ENCODE data around the gene KY. TPM values are rescaled to one million over a fixed set of nuclear protein-coding genes. Genes with fewer than 3 reads are reported as not detected.

KY gene
- total RNA-seq, 2 donors from 2014 or later: 1.4 to 1.7 TPM

DNA sequence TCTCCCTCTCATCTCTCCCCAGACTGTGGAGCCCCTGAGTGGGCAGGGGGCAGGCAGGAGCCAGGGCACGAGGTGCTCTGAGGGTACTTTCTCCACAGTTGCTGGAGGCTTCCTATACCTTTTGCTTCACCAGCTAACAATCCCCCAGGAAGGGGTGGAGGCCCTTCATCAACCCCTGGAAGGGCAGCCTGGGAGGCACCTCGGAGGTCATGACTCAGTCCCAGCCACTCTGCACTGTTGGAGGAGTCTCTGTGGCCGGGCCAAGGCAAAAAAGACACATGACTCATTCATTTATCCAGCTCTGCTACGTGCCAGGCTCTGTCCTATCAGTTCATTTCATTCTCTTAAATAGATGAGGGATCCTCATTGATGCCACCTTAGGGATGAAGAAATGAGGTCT lies 15.6 kb upstream of the KY start:
- TF ChIP-seq, protein P1, sequence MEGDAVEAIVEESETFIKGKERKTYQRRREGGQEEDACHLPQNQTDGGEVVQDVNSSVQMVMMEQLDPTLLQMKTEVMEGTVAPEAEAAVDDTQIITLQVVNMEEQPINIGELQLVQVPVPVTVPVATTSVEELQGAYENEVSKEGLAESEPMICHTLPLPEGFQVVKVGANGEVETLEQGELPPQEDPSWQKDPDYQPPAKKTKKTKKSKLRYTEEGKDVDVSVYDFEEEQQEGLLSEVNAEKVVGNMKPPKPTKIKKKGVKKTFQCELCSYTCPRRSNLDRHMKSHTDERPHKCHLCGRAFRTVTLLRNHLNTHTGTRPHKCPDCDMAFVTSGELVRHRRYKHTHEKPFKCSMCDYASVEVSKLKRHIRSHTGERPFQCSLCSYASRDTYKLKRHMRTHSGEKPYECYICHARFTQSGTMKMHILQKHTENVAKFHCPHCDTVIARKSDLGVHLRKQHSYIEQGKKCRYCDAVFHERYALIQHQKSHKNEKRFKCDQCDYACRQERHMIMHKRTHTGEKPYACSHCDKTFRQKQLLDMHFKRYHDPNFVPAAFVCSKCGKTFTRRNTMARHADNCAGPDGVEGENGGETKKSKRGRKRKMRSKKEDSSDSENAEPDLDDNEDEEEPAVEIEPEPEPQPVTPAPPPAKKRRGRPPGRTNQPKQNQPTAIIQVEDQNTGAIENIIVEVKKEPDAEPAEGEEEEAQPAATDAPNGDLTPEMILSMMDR (IDR thresholded peaks at IDR 0.05): no peak
- TF ChIP-seq POLR2A (IDR thresholded peaks at IDR 0.05): no peak
- no peak for TF ChIP-seq POLR2AphosphoS5 (IDR thresholded peaks at IDR 0.05)
- H3K27ac ChIP-seq: no peak overlapping the region
- intact Hi-C loops (cut with DNase I): no loop called here
- 77% methylated on average over 4 of the region's 4 CpGs for WGBS
- H3K4me3 ChIP-seq: no peak overlapping the region
- DNase-seq (ENCODE audit: low spot score): no peak
- H3K36me3 ChIP-seq: no peaks in the 10 kb centered on the region
- no peaks in the 10 kb centered on the region for H3K27me3 ChIP-seq (replicated peaks; ENCODE audit: insufficient read depth)
- no peaks in the 10 kb centered on the region for H3K9me3 ChIP-seq
- H3K4me1 ChIP-seq (replicated peaks): no peaks in the 10 kb centered on the region

DNA sequence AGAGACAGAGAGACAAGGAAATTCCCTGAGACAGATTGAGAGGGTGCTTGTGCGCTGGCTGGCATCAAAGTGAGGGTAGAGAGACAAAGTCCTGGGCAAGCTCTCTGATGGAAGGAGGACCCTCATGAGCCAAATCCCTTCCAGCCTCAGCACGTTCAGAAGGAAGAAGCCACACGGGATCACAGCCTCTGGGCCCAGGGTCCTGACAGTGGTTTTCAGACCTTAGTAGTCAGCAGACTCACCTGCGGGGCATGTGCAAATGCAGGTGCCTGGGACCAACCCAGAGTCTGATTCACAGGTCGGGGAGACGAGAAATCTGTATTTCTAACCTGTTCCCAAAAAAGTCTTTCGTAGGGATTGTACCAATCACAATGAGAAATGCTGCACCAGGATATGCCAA lies 15.2 kb upstream of the KY start:
- WGBS: 83% methylated on average over 7 of the region's 7 CpGs

DNA sequence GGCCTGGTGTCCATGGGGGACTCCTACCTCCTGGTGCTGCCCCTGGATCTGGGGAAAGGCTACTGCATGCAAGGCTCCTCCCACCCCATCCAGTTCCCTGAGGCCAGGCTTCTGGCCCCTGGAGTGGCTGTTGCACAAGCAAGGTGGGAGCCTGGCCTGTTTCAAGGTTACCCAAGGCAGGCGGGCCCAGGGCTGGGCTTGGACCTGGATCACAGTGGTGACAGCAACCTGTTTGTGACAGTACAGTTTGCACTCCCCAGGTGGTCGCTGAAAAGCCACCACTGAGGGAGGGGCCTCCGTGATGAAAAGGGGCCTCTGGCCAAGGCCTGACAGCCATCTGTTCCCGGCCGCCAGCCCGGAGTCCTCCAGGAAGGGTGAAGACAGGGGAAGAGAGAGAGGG lies 14.4 kb upstream of the KY start:
- TF ChIP-seq POLR2AphosphoS5 (IDR thresholded peaks at IDR 0.05): no peak
- TF ChIP-seq, protein P1 (IDR thresholded peaks at IDR 0.05): no peak
- TF ChIP-seq POLR2A (IDR thresholded peaks at IDR 0.05): no peak
- intact Hi-C loops (cut with DNase I): no loop called here
- no peak for DNase-seq (ENCODE audit: low spot score)
- H3K9me3 ChIP-seq: no peaks in the 10 kb centered on the region
- H3K36me3 ChIP-seq: no peaks in the 10 kb centered on the region
- no peak overlapping the region for H3K27ac ChIP-seq
- no peaks in the 10 kb centered on the region for H3K27me3 ChIP-seq (replicated peaks; ENCODE audit: insufficient read depth)
- H3K4me3 ChIP-seq: no peak overlapping the region
- H3K4me1 ChIP-seq (replicated peaks): no peaks in the 10 kb centered on the region
- 56% methylated on average over 6 of the region's 6 CpGs for WGBS

More for the DNA sequence above, 15.2 kb upstream of the KY start:
- no peaks in the 10 kb centered on the region for H3K27me3 ChIP-seq (replicated peaks; ENCODE audit: insufficient read depth)
- no peak overlapping the region for H3K27ac ChIP-seq
- TF ChIP-seq POLR2A (IDR thresholded peaks at IDR 0.05) (no peak), POLR2AphosphoS5 (IDR thresholded peaks at IDR 0.05) (no peak)
- TF ChIP-seq, protein P1 (IDR thresholded peaks at IDR 0.05): no peak
- H3K9me3 ChIP-seq: no peaks in the 10 kb centered on the region
- H3K36me3 ChIP-seq: no peaks in the 10 kb centered on the region
- intact Hi-C loops (cut with DNase I): no loop called here
- no peak for DNase-seq (ENCODE audit: low spot score)
- no peaks in the 10 kb centered on the region for H3K4me1 ChIP-seq (replicated peaks)
- no peak overlapping the region for H3K4me3 ChIP-seq

DNA sequence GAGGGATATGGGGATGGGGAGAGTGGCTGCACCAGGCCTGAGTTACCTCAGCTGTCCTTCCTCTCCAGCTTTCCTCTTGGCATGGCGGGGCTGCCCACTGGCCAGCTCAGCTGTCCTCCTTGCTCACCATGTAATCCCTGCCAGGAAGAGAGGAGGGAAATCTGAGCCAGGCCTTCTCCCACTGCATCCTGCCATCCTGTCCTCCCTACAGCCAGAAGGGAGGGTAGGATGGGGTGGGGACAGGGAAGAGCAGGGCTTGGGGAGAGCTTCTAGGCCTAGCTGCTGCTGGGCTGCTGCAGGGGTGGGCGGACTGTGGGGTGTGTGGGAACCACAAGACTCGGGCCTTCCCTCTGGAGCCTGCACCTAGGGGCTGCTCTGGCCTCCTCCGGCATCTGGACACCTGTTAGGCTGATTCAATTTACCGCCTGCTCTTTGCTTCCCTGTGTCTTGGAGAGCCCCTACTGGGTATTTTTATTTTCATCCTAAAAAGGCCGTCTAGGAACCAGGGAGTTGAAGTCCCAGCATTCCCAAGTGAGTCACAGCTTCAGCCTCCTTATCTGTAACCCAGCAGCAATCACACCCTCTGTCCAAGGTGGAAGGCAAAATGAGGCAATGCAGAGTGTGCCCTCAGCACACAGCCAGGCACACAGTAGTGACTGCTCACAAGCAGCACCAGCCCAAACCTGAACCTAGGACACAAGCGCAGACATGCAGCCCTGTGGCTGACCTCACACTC lies 13.1 kb upstream of the KY start:
- H3K4me3 ChIP-seq: no peak overlapping the region
- H3K27me3 ChIP-seq (replicated peaks; ENCODE audit: insufficient read depth): no peaks in the 10 kb centered on the region
- H3K36me3 ChIP-seq: no peaks in the 10 kb centered on the region
- intact Hi-C loops (cut with DNase I): no loop called here
- TF ChIP-seq, protein P1 (IDR thresholded peaks at IDR 0.05): no peak
- TF ChIP-seq POLR2A (IDR thresholded peaks at IDR 0.05) (no peak), POLR2AphosphoS5 (IDR thresholded peaks at IDR 0.05) (no peak)
- H3K9me3 ChIP-seq: no peaks in the 10 kb centered on the region
- DNase-seq (ENCODE audit: low spot score): no peak
- H3K27ac ChIP-seq: no peak overlapping the region
- H3K4me1 ChIP-seq (replicated peaks): no peaks in the 10 kb centered on the region
- 75% methylated on average over 7 of the region's 7 CpGs for WGBS

DNA sequence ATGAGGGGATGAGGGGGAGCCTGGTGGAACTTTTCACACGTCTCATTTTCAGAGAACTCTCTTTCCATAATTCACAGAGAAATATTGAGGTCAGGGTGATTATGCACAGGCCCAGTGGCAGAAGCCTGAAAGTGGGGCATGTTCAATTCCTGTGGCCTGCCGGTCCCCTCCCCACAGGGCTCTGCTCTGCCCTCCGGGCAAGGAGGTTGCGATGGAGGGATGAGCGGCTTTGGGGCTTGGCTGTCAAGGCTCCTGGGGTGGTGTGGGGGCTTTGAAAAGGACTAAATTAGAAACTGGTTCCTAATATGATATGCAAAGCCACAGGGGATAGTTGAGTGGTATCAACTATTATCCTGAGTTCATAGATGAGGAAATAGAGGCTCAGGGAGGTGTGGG lies 9.2 kb upstream of the KY start:
- H3K27ac ChIP-seq: no peak overlapping the region
- no peak overlapping the region for H3K4me3 ChIP-seq
- WGBS: 97% methylated on average over 5 of the region's 5 CpGs
- intact Hi-C loops (cut with DNase I): no loop called here
- no peak for DNase-seq (ENCODE audit: low spot score)
- H3K36me3 ChIP-seq: no peaks in the 10 kb centered on the region
- no peaks in the 10 kb centered on the region for H3K9me3 ChIP-seq
- H3K4me1 ChIP-seq (replicated peaks): no peaks in the 10 kb centered on the region
- H3K27me3 ChIP-seq (replicated peaks; ENCODE audit: insufficient read depth): no peaks in the 10 kb centered on the region
- no peak for TF ChIP-seq POLR2AphosphoS5 (IDR thresholded peaks at IDR 0.05)
- no peak for TF ChIP-seq POLR2A (IDR thresholded peaks at IDR 0.05)
- TF ChIP-seq, protein P1 (IDR thresholded peaks at IDR 0.05): no peak
